Fibroblast of upper back skin (primary cell): ENCODE data around the gene AQP9.

ENCODE experiments used
- DNase-seq: peaks from one replicate; pipeline ENCODE4 v3.0.0-alpha.2; 2013

The AQP9 gene

DNA sequence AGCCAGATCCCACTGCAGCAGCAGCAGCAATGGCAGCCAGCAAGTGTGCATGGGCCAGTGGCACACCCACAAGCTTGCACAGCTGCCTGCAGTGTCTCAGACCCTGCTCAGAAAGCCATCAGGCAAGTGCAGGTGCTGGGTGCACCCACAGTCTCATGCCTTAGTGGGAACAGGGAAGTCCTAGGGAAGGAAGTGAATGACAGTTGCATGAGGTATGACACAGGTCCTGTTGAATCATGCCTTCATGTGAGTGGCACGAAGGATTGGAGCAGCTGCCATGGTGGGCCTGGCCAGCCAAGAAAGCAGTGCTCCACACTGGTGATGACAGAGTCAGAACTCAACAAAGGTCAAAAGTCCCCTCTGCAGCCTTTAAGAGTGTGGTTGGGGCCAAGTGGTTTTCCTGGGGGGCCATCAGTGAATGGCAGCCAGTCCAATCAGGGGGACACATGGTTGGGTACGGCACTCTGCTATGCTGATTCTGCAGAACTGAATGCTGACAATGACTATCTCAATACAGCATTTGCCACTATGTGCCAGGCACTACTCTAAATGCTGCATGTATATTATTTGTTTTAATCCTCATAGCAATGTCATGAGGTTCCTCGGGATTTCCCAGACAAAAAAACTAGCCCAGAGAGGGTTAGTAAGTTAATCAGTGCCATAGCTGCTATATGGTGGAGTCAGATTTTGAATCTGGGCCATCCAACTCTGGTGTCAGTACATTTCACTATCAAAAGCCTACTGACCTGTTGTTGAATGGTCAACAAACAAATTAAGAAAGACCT, 94.3 kb downstream of the AQP9 start:
- DNase-seq = no peak

GRCh38 chr15:58233341-58233740, 95.2 kb downstream of the AQP9 start:
- DNase-seq = no peak
